Mesenchymal stem cell (in vitro differentiated cells and primary cell): ENCODE results near the gene LRFN2.

ENCODE experiments used
- DNase-seq: peaks from one replicate; pipeline ENCODE4 v3.0.0-alpha.2; 2013
- H2AFZ ChIP-seq: one replicate; pipeline ENCODE4 v1.6.1; 2013; ENCODE audit warnings: low read depth, mild to moderate bottlenecking, control low read depth, inconsistent platforms, low read length, moderate library complexity
- H2AK5ac ChIP-seq: 2 replicates; pipeline ENCODE4 v1.6.1; 2013; ENCODE audit warnings: low read length, moderate library complexity, mild to moderate bottlenecking, inconsistent platforms; ENCODE audit not compliant: severe bottlenecking
- H2BK120ac ChIP-seq: one replicate; pipeline ENCODE4 v1.6.1; 2013; ENCODE audit warnings: low read depth, mild to moderate bottlenecking, inconsistent platforms, low read length, moderate library complexity
- H2BK12ac ChIP-seq, 2 experiments: one replicate each; pipeline ENCODE4 v1.6.1; 2013; ENCODE audit warnings: inconsistent platforms in 2 of 2, low read length in 2 of 2, mild to moderate bottlenecking in 2 of 2, moderate library complexity in 2 of 2, control low read depth in 1 of 2
- H2BK15ac ChIP-seq: one replicate; pipeline ENCODE4 v1.6.1; 2013; ENCODE audit warnings: mild to moderate bottlenecking, low read depth, inconsistent platforms; ENCODE audit not compliant: poor library complexity, severe bottlenecking
- H2BK5ac ChIP-seq: 2 replicates; pipeline ENCODE4 v1.6.1; 2013; ENCODE audit warnings: low read depth, mild to moderate bottlenecking, low read length, control low read depth, inconsistent platforms; ENCODE audit not compliant: poor library complexity, severe bottlenecking
- H3K14ac ChIP-seq, 2 experiments: one replicate each; pipeline ENCODE4 v1.6.1; 2013; ENCODE audit warnings: inconsistent platforms in 2 of 2, low read length in 2 of 2, control low read depth in 1 of 2, mild to moderate bottlenecking in 1 of 2, moderate library complexity in 1 of 2
- H3K18ac ChIP-seq, 2 experiments: one replicate each; pipeline ENCODE4 v1.6.1; 2013; ENCODE audit warnings: inconsistent platforms in 2 of 2, low read length in 2 of 2, control low read depth in 1 of 2, low read depth in 1 of 2, mild to moderate bottlenecking in 1 of 2
- H3K23ac ChIP-seq, 2 experiments: one replicate each; pipeline ENCODE4 v1.6.1; 2013; ENCODE audit warnings: inconsistent platforms in 2 of 2, low read length in 2 of 2, mild to moderate bottlenecking in 2 of 2, moderate library complexity in 2 of 2, control low read depth in 1 of 2
- H3K27ac ChIP-seq: 2 replicates; pipeline ENCODE4 v1.5.1; 2013; ENCODE audit warnings: mild to moderate bottlenecking, moderate library complexity, low read length, control low read depth, inconsistent platforms; ENCODE audit not compliant: poor library complexity, severe bottlenecking
- H3K27me3 ChIP-seq, 2 experiments: 2 replicates each; pipeline versions ENCODE4 v1.6.1 to v1.7.0; 2013; ENCODE audit warnings: low read length in 2 of 2, mild to moderate bottlenecking in 2 of 2, moderate library complexity in 2 of 2, control low read depth in 1 of 2, inconsistent platforms in 1 of 2; ENCODE audit not compliant: control insufficient read depth in 1 of 2, insufficient read depth in 1 of 2
- H3K36me3 ChIP-seq, 2 experiments: 2 replicates each; pipeline versions ENCODE4 v1.6.1 to v1.7.0; 2013; ENCODE audit warnings: low read length in 2 of 2, control low read depth in 1 of 2, inconsistent platforms in 1 of 2, low read depth in 1 of 2, mild to moderate bottlenecking in 1 of 2; ENCODE audit not compliant: insufficient read depth in 2 of 2, control insufficient read depth in 1 of 2
- H3K4ac ChIP-seq, 2 experiments: one replicate each; pipeline ENCODE4 v1.6.1; 2013; ENCODE audit warnings: inconsistent platforms in 2 of 2, low read length in 2 of 2, mild to moderate bottlenecking in 2 of 2, moderate library complexity in 2 of 2, control low read depth in 1 of 2, low read depth in 1 of 2
- H3K4me1 ChIP-seq: 2 replicates; pipeline ENCODE4 v1.6.1; 2013; ENCODE audit warnings: low read depth, low read length, control low read depth; ENCODE audit not compliant: control insufficient read depth, insufficient read depth
- H3K4me2 ChIP-seq: 2 replicates; pipeline ENCODE4 v1.6.1; 2013; ENCODE audit warnings: low read length, mild to moderate bottlenecking, inconsistent platforms; ENCODE audit not compliant: poor library complexity, severe bottlenecking
- H3K4me3 ChIP-seq, 2 experiments: 2 replicates each; pipeline versions ENCODE4 v1.5.1 to v1.7.0; 2013; ENCODE audit warnings: low read length in 2 of 2, mild to moderate bottlenecking in 2 of 2, control low read depth in 1 of 2, low read depth in 1 of 2; ENCODE audit not compliant: insufficient read depth in 1 of 2
- H3K79me1 ChIP-seq: replicated peaks from 2 replicates; pipeline ENCODE4 v1.6.1; 2013; ENCODE audit warnings: mild to moderate bottlenecking, control low read depth, low read length, inconsistent platforms; ENCODE audit not compliant: poor library complexity, severe bottlenecking
- H3K9ac ChIP-seq: 2 replicates; pipeline ENCODE4 v1.7.0; 2013; ENCODE audit warnings: mild to moderate bottlenecking, low read length, moderate library complexity
- H3K9me3 ChIP-seq: 2 replicates; pipeline ENCODE4 v1.7.0; 2013; ENCODE audit warnings: mild to moderate bottlenecking, low read length; ENCODE audit not compliant: control insufficient read depth
- H4K8ac ChIP-seq: one replicate; pipeline ENCODE4 v1.6.1; 2013; ENCODE audit warnings: inconsistent platforms, mild to moderate bottlenecking, low read length, moderate library complexity
- H4K91ac ChIP-seq: one replicate; pipeline ENCODE4 v1.6.1; 2013; ENCODE audit warnings: mild to moderate bottlenecking, low read length, inconsistent platforms
- whole genome bisulfite sequencing: methylation state at CpG from one replicate; pipeline ENCODE4 v1.1.7; 2013; ENCODE audit warnings: mixed read lengths; 5-methylcytosine and 5-hydroxymethylcytosine counted together

LRFN2 gene

DNA sequence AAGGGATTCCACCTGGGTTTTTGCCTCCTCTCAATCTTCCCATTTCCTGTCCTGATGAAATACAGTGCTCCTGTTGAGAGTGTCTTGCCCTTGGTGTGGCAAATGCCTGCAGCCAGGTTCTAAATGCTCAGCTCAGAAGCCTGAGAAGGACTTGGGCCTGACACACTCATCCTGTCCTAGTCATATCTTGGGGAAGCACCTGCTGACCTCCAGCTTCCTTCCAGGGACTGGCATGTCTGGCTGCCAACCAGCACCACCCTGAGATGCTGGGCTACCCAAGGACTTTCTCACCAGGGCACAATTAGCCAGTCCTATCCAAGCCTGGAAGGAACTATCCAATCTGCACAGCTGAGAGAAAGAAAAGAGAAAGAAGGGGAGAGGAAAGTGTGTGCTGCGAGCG, 43.4 kb downstream of the LRFN2 start:
- no peak overlapping the region for H2BK5ac ChIP-seq
- peaks cover 37 to 59% of the 10 kb centered on the region in 2 experiments for H3K27me3 ChIP-seq
- H3K23ac ChIP-seq = no peak overlapping the region
- H3K4me3 ChIP-seq = no peak overlapping the region
- H2BK120ac ChIP-seq = no peak overlapping the region
- no peak overlapping the region for H3K18ac ChIP-seq
- H4K8ac ChIP-seq = no peak overlapping the region
- no CpG with 5 or more reads among the region's 2 CpGs for WGBS
- H3K4ac ChIP-seq = no peak overlapping the region
- no peaks in the 10 kb centered on the region for H3K36me3 ChIP-seq
- no peak overlapping the region for H2AFZ ChIP-seq
- H2BK12ac ChIP-seq = no peak overlapping the region
- DNase-seq = no peak
- H2AK5ac ChIP-seq = no peak overlapping the region
- no peak overlapping the region for H3K9ac ChIP-seq
- H3K27ac ChIP-seq = no peak overlapping the region
- peaks cover 2% of the 10 kb centered on the region for H3K4me1 ChIP-seq
- H3K79me1 ChIP-seq = no peaks in the 10 kb centered on the region
- H4K91ac ChIP-seq = no peak overlapping the region
- H3K9me3 ChIP-seq = no peaks in the 10 kb centered on the region
- H3K4me2 ChIP-seq = no peak overlapping the region
- no peak overlapping the region for H2BK15ac ChIP-seq
- no peak overlapping the region for H3K14ac ChIP-seq

DNA sequence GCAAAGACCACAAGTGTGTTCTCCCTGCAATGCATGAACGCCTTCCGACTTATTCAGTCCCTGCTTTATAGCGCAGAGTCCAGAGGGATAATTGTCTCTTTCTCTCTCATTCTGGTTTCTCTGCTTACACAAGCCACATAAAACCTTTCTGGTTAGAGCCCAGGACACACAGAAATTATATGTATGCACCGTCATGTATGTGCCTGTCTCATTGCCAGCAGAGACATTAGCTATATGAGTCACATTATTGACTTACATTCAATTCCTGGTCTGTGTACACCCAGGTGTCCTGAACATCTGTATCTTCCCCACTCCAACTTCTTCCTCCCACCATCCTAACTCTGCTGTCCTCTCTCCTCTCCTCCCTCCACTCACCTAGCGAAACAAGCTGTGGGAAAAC, 44.0 kb downstream of the LRFN2 start:
- no peak overlapping the region for H2BK12ac ChIP-seq
- no peak overlapping the region for H3K27ac ChIP-seq
- H4K91ac ChIP-seq = no peak overlapping the region
- H3K4me3 ChIP-seq = no peak overlapping the region
- no peaks in the 10 kb centered on the region for H3K36me3 ChIP-seq
- no peak overlapping the region for H3K14ac ChIP-seq
- H3K4me1 ChIP-seq = peaks cover 2% of the 10 kb centered on the region
- H2AFZ ChIP-seq = no peak overlapping the region
- H3K27me3 ChIP-seq = peaks cover 37 to 64% of the 10 kb centered on the region in 2 experiments
- whole genome bisulfite sequencing = 86% methylated on average over 5 of the region's 5 CpGs
- H3K23ac ChIP-seq = no peak overlapping the region
- H3K18ac ChIP-seq = no peak overlapping the region
- H2AK5ac ChIP-seq = no peak overlapping the region
- H2BK120ac ChIP-seq = no peak overlapping the region
- no peaks in the 10 kb centered on the region for H3K79me1 ChIP-seq
- no peak overlapping the region for H3K4ac ChIP-seq
- H3K9ac ChIP-seq = no peak overlapping the region
- H4K8ac ChIP-seq = no peak overlapping the region
- no peak for DNase-seq
- H3K9me3 ChIP-seq = no peaks in the 10 kb centered on the region
- H3K4me2 ChIP-seq = no peak overlapping the region
- no peak overlapping the region for H2BK15ac ChIP-seq
- H2BK5ac ChIP-seq = no peak overlapping the region

DNA sequence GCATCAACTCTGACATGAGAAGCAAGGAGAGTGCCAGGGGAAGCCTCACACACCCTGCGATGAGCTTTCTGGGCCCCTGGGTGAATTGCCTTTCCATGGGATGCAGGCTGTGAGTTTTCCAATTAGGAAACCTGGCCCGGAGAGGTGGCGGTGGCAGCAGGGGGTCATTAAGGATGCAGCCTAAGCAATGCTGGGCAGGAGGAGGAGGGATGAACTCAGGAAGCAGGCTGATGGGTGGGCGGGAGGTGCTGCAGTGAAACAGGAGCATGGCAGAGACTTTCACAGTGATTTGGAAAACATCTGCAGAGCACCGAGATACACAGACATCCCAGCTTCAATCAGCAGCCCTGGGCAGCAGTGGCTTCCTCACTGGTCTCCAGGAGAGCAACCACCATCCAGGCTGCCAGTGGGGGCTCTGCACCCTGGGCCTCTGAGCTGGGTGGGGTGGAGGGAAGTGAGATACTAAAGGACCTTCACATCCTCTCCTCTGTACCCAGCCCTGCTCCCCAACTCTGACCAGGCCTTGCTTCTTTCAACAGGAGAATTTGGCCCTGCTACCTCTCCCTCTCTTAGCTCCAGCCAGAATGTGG, 44.9 kb downstream of the LRFN2 start:
- Histone ChIP-seq H3K9ac (no peak overlapping the region), H2BK12ac (no peak overlapping the region), H2BK120ac (no peak overlapping the region), H4K91ac (no peak overlapping the region), H3K4ac (no peak overlapping the region), H3K23ac (no peak overlapping the region), H3K14ac (no peak overlapping the region), H3K9me3 (no peaks in the 10 kb centered on the region), H3K4me2 (no peak overlapping the region), H2AK5ac (no peak overlapping the region), H3K27me3 (peaks cover 39 to 65% of the 10 kb centered on the region in 2 experiments), H3K36me3 (no peaks in the 10 kb centered on the region), H2AFZ (no peak overlapping the region), H2BK15ac (no peak overlapping the region), H3K18ac (no peak overlapping the region), H2BK5ac (no peak overlapping the region), H3K4me3 (no peak overlapping the region), H4K8ac (no peak overlapping the region), H3K4me1 (peaks cover 2% of the 10 kb centered on the region), H3K27ac (no peak overlapping the region), H3K79me1 (no peaks in the 10 kb centered on the region)
- WGBS = 38% methylated on average over 4 of the region's 5 CpGs
- no peak for DNase-seq

- 70% methylated on average over 9 of the region's 9 CpGs for WGBS
- H2BK15ac ChIP-seq = no peak overlapping the region
These were observed 45.5 kb downstream of the LRFN2 start for GRCh38 chr6:40541556-40542174.

More at GRCh38 chr6:40541556-40542174, 45.5 kb downstream of the LRFN2 start:
- H3K23ac ChIP-seq = no peak overlapping the region
- no peak overlapping the region for H3K18ac ChIP-seq
- H3K4ac ChIP-seq = no peak overlapping the region
- H2AK5ac ChIP-seq = no peak overlapping the region
- no peak for DNase-seq
- H2AFZ ChIP-seq = no peak overlapping the region
- no peak overlapping the region for H4K8ac ChIP-seq
- no peaks in the 10 kb centered on the region for H3K79me1 ChIP-seq
- no peaks in the 10 kb centered on the region for H3K36me3 ChIP-seq
- H2BK120ac ChIP-seq = no peak overlapping the region
- no peaks in the 10 kb centered on the region for H3K9me3 ChIP-seq
- no peak overlapping the region for H3K27ac ChIP-seq
- no peak overlapping the region for H2BK5ac ChIP-seq
- no peak overlapping the region for H3K4me3 ChIP-seq
- H4K91ac ChIP-seq = no peak overlapping the region
- H3K14ac ChIP-seq = peak overlapping the region in 1 of 2 experiments; percentile 36
- peaks cover 2% of the 10 kb centered on the region for H3K4me1 ChIP-seq
- no peak overlapping the region for H2BK12ac ChIP-seq
- no peak overlapping the region for H3K4me2 ChIP-seq
- no peak overlapping the region for H3K9ac ChIP-seq
- H3K27me3 ChIP-seq = peaks cover 39 to 69% of the 10 kb centered on the region in 2 experiments
